Vagina (tissue), 2 donors: ENCODE results near the gene EML6. TPM values are rescaled to one million over a fixed set of nuclear protein-coding genes. Genes with fewer than 3 reads are reported as not detected.

Experiments
- DNase-seq, 2 donors: peaks; one replicate each; pipeline ENCODE4 v3.0.0-alpha.2; 2017; ENCODE audit errors: extremely low spot score in 2 of 2
- H3K27ac ChIP-seq: fragments of 200-600 bp; sonication (generic); one replicate; pipeline ENCODE4 v1.5.1; 2019
- H3K27me3 ChIP-seq: fragments of 200-600 bp; sonication (generic); one replicate; pipeline ENCODE4 v1.5.1; 2019
- H3K36me3 ChIP-seq, 2 donors: fragments of 200-600 bp; sonication (generic); one replicate each; pipeline ENCODE4 v1.5.1; 2017 to 2019
- H3K4me1 ChIP-seq: fragments of 200-600 bp; sonication (generic); one replicate; pipeline ENCODE4 v1.5.1; 2019
- H3K4me3 ChIP-seq, 2 donors: fragments of 200-600 bp; sonication (generic); 1 replicate in 1 of 2; 2 replicates in 1 of 2; pipeline ENCODE4 v1.5.1; 2016 to 2019
- H3K9me3 ChIP-seq: fragments of 200-600 bp; sonication (generic); one replicate; pipeline ENCODE4 v1.5.1; 2019
- CTCF ChIP-seq, 3 experiments: fragments of 450-650 bp in 2 of 3; fragments of 200-600 bp in 1 of 3; sonication (generic) in 1 of 3; IDR thresholded peaks; one replicate each; pipeline ENCODE4 v1.5.1; 2017 to 2019; ENCODE audit warnings: antibody characterized with exemption in 3 of 3, mild to moderate bottlenecking in 2 of 3, moderate library complexity in 2 of 3
- POLR2A ChIP-seq, 2 donors: fragments of 450-650 bp; IDR thresholded peaks; one replicate each; pipeline ENCODE4 v1.6.1; 2017; ENCODE audit warnings: antibody characterized with exemption in 2 of 2, mild to moderate bottlenecking in 2 of 2, moderate library complexity in 2 of 2
- POLR2AphosphoS5 ChIP-seq, 2 donors: sonication (generic); formaldehyde crosslinking; IDR thresholded peaks; one replicate each; pipeline ENCODE4 v1.9.0; 2017; ENCODE audit warnings: antibody characterized with exemption in 2 of 2, mild to moderate bottlenecking in 2 of 2, low read depth in 1 of 2; ENCODE audit not compliant: insufficient read depth in 1 of 2
- intact Hi-C: fragments of 100-400 bp; cut with DNase I; formaldehyde crosslinking; loops from one replicate; pipeline ENCODE4 v1.15.1; 2023
- total RNA-seq: library from RNA; depleted of rRNA; stranded (reverse); fragments of >200 nt; gene quantifications from one replicate; pipeline ENCODE4 v1.2.3, GENCODE V29; 2016

EML6 gene
- total RNA-seq, 1 donor from 2014 or later, result 1.7 TPM

- no peaks in the 10 kb centered on the region for H3K4me1 ChIP-seq
- no peaks in the 10 kb centered on the region for H3K9me3 ChIP-seq
Measured at GRCh38 chr2:54685263-54685775, 38.1 kb upstream of the EML6 start.

DNA sequence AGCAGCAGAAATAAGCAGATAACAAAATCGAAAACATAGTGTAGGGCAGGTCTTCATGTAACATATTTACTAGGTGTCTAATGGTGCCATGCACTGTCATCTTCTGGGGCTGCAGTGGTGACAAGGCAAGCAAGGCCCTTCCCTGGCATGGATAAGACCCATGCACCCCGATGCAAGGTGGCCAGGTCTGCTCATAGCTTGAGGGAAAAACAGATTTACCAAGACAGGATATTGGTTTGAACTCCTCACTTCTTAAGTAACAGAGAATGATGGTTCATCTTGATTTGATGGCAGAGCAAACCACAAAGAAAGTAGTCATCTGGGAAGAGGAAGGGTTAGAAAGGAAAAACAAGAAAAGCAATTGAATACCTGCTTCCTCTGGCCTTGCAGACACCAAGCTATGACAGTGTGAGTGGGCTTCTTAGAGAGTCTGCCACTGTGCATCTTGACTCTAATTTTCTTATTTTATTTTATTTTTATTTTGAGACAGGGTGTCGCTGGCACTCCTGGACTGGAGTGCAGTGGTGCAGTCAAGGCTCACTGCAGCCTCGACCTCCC, 35.8 kb upstream of the EML6 start:
- Histone ChIP-seq H3K36me3 (no peaks in the 10 kb centered on the region), H3K4me1 (no peaks in the 10 kb centered on the region), H3K27me3 (no peaks in the 10 kb centered on the region), H3K27ac (no peak overlapping the region), H3K9me3 (no peaks in the 10 kb centered on the region), H3K4me3 (no peak overlapping the region)
- intact Hi-C loops, result no loop called here
- no peak for DNase-seq
- TF ChIP-seq POLR2AphosphoS5 (IDR thresholded peaks at IDR 0.05; ENCODE audit: insufficient read depth in 1 of 2, low read depth in 1 of 2) (no peak), CTCF (IDR thresholded peaks at IDR 0.05) (no peak), POLR2A (IDR thresholded peaks at IDR 0.05) (no peak)

More at GRCh38 chr2:54685263-54685775, 38.1 kb upstream of the EML6 start:
- TF ChIP-seq POLR2A (IDR thresholded peaks at IDR 0.05) (no peak), POLR2AphosphoS5 (IDR thresholded peaks at IDR 0.05; ENCODE audit: insufficient read depth in 1 of 2, low read depth in 1 of 2) (no peak), CTCF (IDR thresholded peaks at IDR 0.05) (no peak)
- no peak overlapping the region for H3K27ac ChIP-seq
- intact Hi-C loops, result no loop called here
- no peak for DNase-seq
- H3K4me3 ChIP-seq, result no peak overlapping the region
- H3K36me3 ChIP-seq, result no peaks in the 10 kb centered on the region
- no peaks in the 10 kb centered on the region for H3K27me3 ChIP-seq

DNA sequence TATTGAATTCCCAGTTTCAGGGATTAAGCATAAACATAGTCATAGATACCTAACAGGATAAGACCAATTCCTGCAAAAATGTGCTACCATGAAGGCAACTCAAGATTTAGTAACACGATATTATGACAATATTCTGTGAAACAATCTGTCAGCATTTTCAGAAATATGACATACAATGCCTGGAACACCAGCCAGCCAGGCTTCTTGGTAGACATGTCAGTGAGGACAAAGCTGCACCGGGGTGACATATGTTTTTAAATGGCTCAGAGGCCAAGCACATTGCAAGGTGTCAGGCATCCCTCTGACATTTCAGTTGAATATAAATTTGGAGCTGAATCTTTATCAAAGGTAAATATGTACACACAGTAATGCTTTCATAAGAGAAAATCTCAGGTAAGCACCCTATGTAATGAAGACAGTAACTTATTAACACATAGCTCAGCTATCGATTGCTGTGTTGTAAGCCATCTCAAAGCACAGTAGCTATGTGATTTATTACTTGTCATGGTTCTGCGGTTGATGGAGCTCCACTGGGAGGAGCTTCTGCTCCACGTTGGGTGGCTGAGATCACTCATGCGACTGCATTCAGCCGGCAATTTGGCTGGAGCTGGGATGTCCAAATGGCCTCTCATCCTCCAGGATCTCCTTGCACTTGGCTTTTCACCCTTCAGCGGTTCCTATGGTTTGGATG, 31.9 kb upstream of the EML6 start:
- no peak for DNase-seq
- Histone ChIP-seq H3K4me3 (no peak overlapping the region), H3K9me3 (no peaks in the 10 kb centered on the region), H3K27ac (no peak overlapping the region), H3K27me3 (no peaks in the 10 kb centered on the region), H3K36me3 (no peaks in the 10 kb centered on the region), H3K4me1 (no peaks in the 10 kb centered on the region)
- intact Hi-C loops, result no loop called here
- no peak for TF ChIP-seq CTCF (IDR thresholded peaks at IDR 0.05)
- no peak for TF ChIP-seq POLR2AphosphoS5 (IDR thresholded peaks at IDR 0.05; ENCODE audit: insufficient read depth in 1 of 2, low read depth in 1 of 2)
- TF ChIP-seq POLR2A (IDR thresholded peaks at IDR 0.05), result no peak

GRCh38 chr2:54692556-54692955, 30.9 kb upstream of the EML6 start:
- H3K4me1 ChIP-seq, result no peaks in the 10 kb centered on the region
- no peak overlapping the region for H3K4me3 ChIP-seq
- H3K9me3 ChIP-seq, result no peaks in the 10 kb centered on the region
- intact Hi-C loops, result no loop called here
- no peak for DNase-seq
- H3K27ac ChIP-seq, result no peak overlapping the region
- no peaks in the 10 kb centered on the region for H3K36me3 ChIP-seq
- no peaks in the 10 kb centered on the region for H3K27me3 ChIP-seq
- TF ChIP-seq POLR2A (IDR thresholded peaks at IDR 0.05) (no peak), POLR2AphosphoS5 (IDR thresholded peaks at IDR 0.05; ENCODE audit: insufficient read depth in 1 of 2, low read depth in 1 of 2) (no peak), CTCF (IDR thresholded peaks at IDR 0.05) (no peak)

DNA sequence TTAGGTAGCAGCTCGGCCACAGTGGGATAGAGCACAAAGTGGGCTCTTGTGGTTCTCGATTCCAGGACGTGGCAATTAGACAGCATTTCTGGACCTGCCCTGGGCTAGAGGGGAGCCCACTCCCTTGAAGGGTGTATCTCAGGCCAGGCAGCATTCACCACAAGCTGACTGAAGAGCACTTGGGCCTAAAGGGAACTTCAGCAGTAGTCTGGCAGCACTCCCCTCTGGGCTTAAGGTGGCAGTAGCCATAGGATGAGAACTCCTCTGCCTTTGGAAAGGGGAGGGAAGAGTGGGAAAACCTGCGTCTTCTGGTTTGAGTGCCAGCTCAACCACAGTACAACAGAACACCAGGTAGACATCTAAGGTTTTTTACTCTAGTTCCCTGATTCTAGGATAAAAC, 28.1 kb upstream of the EML6 start:
- no peaks in the 10 kb centered on the region for H3K36me3 ChIP-seq
- H3K4me3 ChIP-seq, result no peak overlapping the region
- no peak overlapping the region for H3K27ac ChIP-seq
- no peaks in the 10 kb centered on the region for H3K4me1 ChIP-seq
- no peak for DNase-seq
- no peaks in the 10 kb centered on the region for H3K9me3 ChIP-seq
- H3K27me3 ChIP-seq, result no peaks in the 10 kb centered on the region
- intact Hi-C loops, result no loop called here
- no peak for TF ChIP-seq POLR2A (IDR thresholded peaks at IDR 0.05)
- no peak for TF ChIP-seq POLR2AphosphoS5 (IDR thresholded peaks at IDR 0.05; ENCODE audit: insufficient read depth in 1 of 2, low read depth in 1 of 2)
